LNCAP (cell line): ENCODE measurements around the gene ATP2B2.

Experiments
- TF ChIP-seq, protein P1 (sequence below): fragments of 450-650 bp; IDR thresholded peaks from 2 replicates; pipeline ENCODE4 v1.5.1; 2017; ENCODE audit warnings: mild to moderate bottlenecking

ATP2B2 gene

DNA sequence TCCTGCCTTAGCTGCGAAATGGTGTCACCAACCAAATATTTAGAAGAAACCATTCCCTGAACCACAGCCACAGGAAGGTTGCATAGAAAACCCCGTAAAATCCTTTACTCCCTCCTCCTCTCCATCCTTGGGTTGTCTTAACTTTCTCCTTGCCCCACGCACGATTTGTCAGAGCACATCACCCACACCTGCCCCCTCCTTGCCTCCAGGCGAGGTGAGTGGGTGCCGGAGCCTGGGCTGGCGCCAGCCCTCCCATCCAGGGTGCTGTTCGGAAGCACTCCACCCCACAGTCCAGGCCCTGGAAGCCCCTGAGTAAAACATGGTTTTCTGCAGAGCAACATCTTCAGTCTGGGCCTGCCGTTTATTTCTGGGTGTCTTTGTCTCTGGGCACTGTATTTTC lies 216.3 kb downstream of the ATP2B2 start:
- TF ChIP-seq, protein P1, sequence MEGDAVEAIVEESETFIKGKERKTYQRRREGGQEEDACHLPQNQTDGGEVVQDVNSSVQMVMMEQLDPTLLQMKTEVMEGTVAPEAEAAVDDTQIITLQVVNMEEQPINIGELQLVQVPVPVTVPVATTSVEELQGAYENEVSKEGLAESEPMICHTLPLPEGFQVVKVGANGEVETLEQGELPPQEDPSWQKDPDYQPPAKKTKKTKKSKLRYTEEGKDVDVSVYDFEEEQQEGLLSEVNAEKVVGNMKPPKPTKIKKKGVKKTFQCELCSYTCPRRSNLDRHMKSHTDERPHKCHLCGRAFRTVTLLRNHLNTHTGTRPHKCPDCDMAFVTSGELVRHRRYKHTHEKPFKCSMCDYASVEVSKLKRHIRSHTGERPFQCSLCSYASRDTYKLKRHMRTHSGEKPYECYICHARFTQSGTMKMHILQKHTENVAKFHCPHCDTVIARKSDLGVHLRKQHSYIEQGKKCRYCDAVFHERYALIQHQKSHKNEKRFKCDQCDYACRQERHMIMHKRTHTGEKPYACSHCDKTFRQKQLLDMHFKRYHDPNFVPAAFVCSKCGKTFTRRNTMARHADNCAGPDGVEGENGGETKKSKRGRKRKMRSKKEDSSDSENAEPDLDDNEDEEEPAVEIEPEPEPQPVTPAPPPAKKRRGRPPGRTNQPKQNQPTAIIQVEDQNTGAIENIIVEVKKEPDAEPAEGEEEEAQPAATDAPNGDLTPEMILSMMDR, result no peak

- TF ChIP-seq, protein P1, result no peak
Observed at GRCh38 chr3:10288575-10288960, 216.8 kb downstream of the ATP2B2 start.

DNA sequence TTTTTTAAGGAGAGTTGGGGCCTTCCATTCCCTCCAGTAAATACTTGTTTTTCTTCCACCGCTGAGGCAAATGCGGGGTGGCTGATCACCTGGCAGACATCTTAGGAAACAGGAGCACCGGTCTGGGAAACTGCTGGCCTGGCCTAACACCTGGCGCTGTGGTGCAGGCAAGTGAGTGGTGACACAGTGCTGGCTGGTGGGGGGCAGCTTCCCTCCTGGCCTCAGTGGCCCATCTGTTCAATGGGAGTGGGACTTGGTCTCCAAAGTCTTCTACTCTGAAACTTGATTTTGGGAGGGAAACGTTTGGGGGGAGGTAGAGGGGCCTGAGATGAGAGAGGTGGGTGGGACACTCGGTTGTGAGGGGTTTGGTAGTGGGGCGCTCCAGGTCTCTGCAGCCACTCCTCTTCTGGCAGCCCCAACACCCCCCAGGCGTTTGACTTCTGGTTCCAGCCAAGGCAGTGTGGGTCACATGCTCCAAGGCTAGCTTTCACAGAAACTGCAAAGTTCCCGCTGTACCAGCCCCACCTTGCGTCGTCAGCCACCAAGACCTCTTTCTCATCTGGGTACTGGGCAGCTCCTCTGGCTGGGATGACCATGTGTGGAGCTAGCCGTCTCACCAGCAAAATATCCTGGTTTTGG lies 217.3 kb downstream of the ATP2B2 start:
- TF ChIP-seq, protein P1, result no peak

- TF ChIP-seq, protein P1, result no peak; the same call in 1 of the 2 replicates
Observed at GRCh38 chr3:10286596-10287295, 218.6 kb downstream of the ATP2B2 start.

GRCh38 chr3:10286133-10286524 lies 219.3 kb downstream of the ATP2B2 start:
- TF ChIP-seq, protein P1, result no peak

- TF ChIP-seq, protein P1, result no peak
Observed at GRCh38 chr3:10285272-10286132, 219.9 kb downstream of the ATP2B2 start.

GRCh38 chr3:10284496-10284895 lies 220.9 kb downstream of the ATP2B2 start:
- TF ChIP-seq, protein P1, result no peak
